Naive thymus-derived CD4-positive, alpha-beta T cell (primary cell): ENCODE results near the gene ENG. TPM values are rescaled to one million over a fixed set of nuclear protein-coding genes. Genes with fewer than 3 reads are reported as not detected.
A peak's percentile ranks its signal among the peaks of the same experiment; 100 is the strongest.

Source experiments
- ATAC-seq: fragments of 150-1000 bp; cut with Tn5 transposase; 2 replicates; pipeline ENCODE4 v1.10.0; 2021; ENCODE audit warnings: mild to moderate bottlenecking, moderate library complexity
- CTCF ChIA-PET: fragments of 350-600 bp; sonication (Branson Sonifier 250); formaldehyde crosslinking; loops from one replicate; lab custom pipeline; 2021; ENCODE audit warnings: antibody characterized with exemption; lab: Charles Lee
- POLR2A ChIA-PET: fragments of 350-600 bp; sonication (Branson Sonifier 250); formaldehyde crosslinking; loops from one replicate; lab custom pipeline; 2021; ENCODE audit warnings: antibody characterized with exemption, inconsistent platforms; lab: Charles Lee
- DNase-seq, 9 donors: peaks; one replicate each; pipeline versions ENCODE4 v3.0.0 to v3.0.0-alpha.2; 2020 to 2022; ENCODE audit warnings: mixed read lengths in 1 of 9
- H3K27ac ChIP-seq: one replicate; pipeline ENCODE4 v1.7.0; 2013; ENCODE audit warnings: mild to moderate bottlenecking, low read depth, low read length, moderate library complexity
- H3K27me3 ChIP-seq, 2 donors: one replicate each; pipeline ENCODE4 v1.7.0; 2013; ENCODE audit warnings: low read length in 2 of 2, mild to moderate bottlenecking in 2 of 2, moderate library complexity in 2 of 2; ENCODE audit not compliant: control insufficient read depth in 2 of 2, insufficient read depth in 2 of 2
- H3K36me3 ChIP-seq, 3 experiments: 1 replicate in 2 of 3; 2 replicates in 1 of 3; pipeline ENCODE4 v1.7.0; 2013; ENCODE audit warnings: low read length in 3 of 3, mild to moderate bottlenecking in 3 of 3, moderate library complexity in 1 of 3; ENCODE audit not compliant: insufficient read depth in 3 of 3, control insufficient read depth in 2 of 3
- H3K4me1 ChIP-seq, 2 donors: one replicate each; pipeline ENCODE4 v1.7.0; 2013; ENCODE audit warnings: low read length in 2 of 2, mild to moderate bottlenecking in 2 of 2, moderate library complexity in 1 of 2; ENCODE audit not compliant: control insufficient read depth in 2 of 2, insufficient read depth in 2 of 2
- H3K4me3 ChIP-seq: 2 replicates; pipeline ENCODE4 v1.7.0; 2013; ENCODE audit warnings: mild to moderate bottlenecking, low read length
- H3K9me3 ChIP-seq, 3 experiments: 1 replicate in 2 of 3; 2 replicates in 1 of 3; pipeline ENCODE4 v1.7.0; 2013; ENCODE audit warnings: low read length in 3 of 3; ENCODE audit not compliant: control insufficient read depth in 2 of 3
- H3K27ac Mint-ChIP-seq, 9 donors: one replicate each; pipeline ENCODE4 v1.8.0; 2020 to 2022; ENCODE audit warnings: mixed read lengths in 9 of 9, mild to moderate bottlenecking in 8 of 9, moderate library complexity in 5 of 9, inconsistent platforms in 2 of 9
- H3K27me3 Mint-ChIP-seq, 5 donors: one replicate each; pipeline ENCODE4 v1.8.0; 2021 to 2022; ENCODE audit warnings: mixed read lengths in 5 of 5, mild to moderate bottlenecking in 1 of 5
- H3K36me3 Mint-ChIP-seq, 5 donors: one replicate each; pipeline ENCODE4 v1.8.0; 2020 to 2022; ENCODE audit warnings: mixed read lengths in 5 of 5, mild to moderate bottlenecking in 3 of 5, inconsistent platforms in 1 of 5
- H3K4me1 Mint-ChIP-seq, 7 donors: one replicate each; pipeline ENCODE4 v1.8.0; 2020 to 2022; ENCODE audit warnings: mixed read lengths in 7 of 7, mild to moderate bottlenecking in 3 of 7, inconsistent platforms in 1 of 7
- H3K4me3 Mint-ChIP-seq, 10 donors: one replicate each; pipeline ENCODE4 v1.8.0; 2020 to 2022; ENCODE audit warnings: mild to moderate bottlenecking in 10 of 10, mixed read lengths in 10 of 10, moderate library complexity in 6 of 10, inconsistent platforms in 2 of 10
- H3K9me3 Mint-ChIP-seq, 11 donors: one replicate each; pipeline ENCODE4 v1.8.0; 2020 to 2022; ENCODE audit warnings: mixed read lengths in 11 of 11, mild to moderate bottlenecking in 4 of 11, inconsistent platforms in 1 of 11, moderate library complexity in 1 of 11
- intact Hi-C, 2 donors: fragments of 100-400 bp; cut with micrococcal nuclease; formaldehyde crosslinking; loops; one replicate each; pipeline ENCODE4 v1.15.1; 2023
- polyA plus RNA-seq, 2 donors: library from polyadenylated mRNA; unstranded; fragments of 300-500 nt; fragmentation: Illumina TruSeq; gene quantifications; one replicate each; pipeline ENCODE4 v1.2.3, GENCODE V29; 2021
- total RNA-seq, 6 experiments: library from RNA in 5 of 6; stranded (reverse) in 5 of 6; gene quantifications; 1 replicate in 5 of 6; 2 replicates in 1 of 6; pipeline ENCODE4 v1.2.3 and lab custom pipeline; 2021 to 2026

Gene ENG
- total and polyA plus RNA-seq, 7 experiments from 2014 or later, result 4.5 to 25.8 (median 11.2) TPM

GRCh38 chr9:127790094-127790855, 64.2 kb downstream of the ENG start:
- POLR2A ChIA-PET, result no interaction called here
- no peak overlapping the region for H3K4me3 Mint-ChIP-seq
- no peak for ATAC-seq
- H3K9me3 Mint-ChIP-seq, result no peaks in the 10 kb centered on the region
- CTCF ChIA-PET, result interaction anchor here (0.8 kb wide), 1 partner anchor 80 kb away, joined by 3 read pairs; no protein-coding TSS in a partner anchor
- no peak overlapping the region for H3K27ac ChIP-seq
- peaks cover 24 to 56% (median 35%) of the 10 kb centered on the region in 3 experiments for H3K36me3 ChIP-seq
- peaks cover 13 to 37% (median 28%) of the 10 kb centered on the region in 7 donors for H3K4me1 Mint-ChIP-seq
- peak overlapping the region in 5 of 9 donors; percentile 10 to 85 (median 50) for H3K27ac Mint-ChIP-seq
- H3K27me3 Mint-ChIP-seq, result no peaks in the 10 kb centered on the region
- intact Hi-C loops, result no loop called here
- peaks cover 0 to 30% (median 19%) of the 10 kb centered on the region in 5 donors for H3K36me3 Mint-ChIP-seq
- H3K9me3 ChIP-seq, result no peaks in the 10 kb centered on the region
- no peak for DNase-seq
- H3K4me3 ChIP-seq, result no peak overlapping the region
- H3K4me1 ChIP-seq, result peaks cover 17 to 18% of the 10 kb centered on the region in 2 donors
- H3K27me3 ChIP-seq, result no peaks in the 10 kb centered on the region

- Mint-ChIP-seq H3K27me3 (no peaks in the 10 kb centered on the region), H3K9me3 (no peaks in the 10 kb centered on the region), H3K27ac (peak overlapping the region in 5 of 9 donors; percentile 33 to 64 (median 41)), H3K4me1 (peaks cover 18 to 45% (median 35%) of the 10 kb centered on the region in 7 donors), H3K4me3 (peak overlapping the region in 1 of 10 donors; percentile 45), H3K36me3 (peaks cover 0 to 30% (median 19%) of the 10 kb centered on the region in 5 donors)
- H3K36me3 ChIP-seq, result peaks cover 24 to 56% (median 35%) of the 10 kb centered on the region in 3 experiments
- ATAC-seq, result no peak
- intact Hi-C loops, result loop anchor here (5.0 kb wide), 6 partner anchors 177 to 533 kb away; partner anchors contain the start of genes NAIF1 (in 2 of the 2), SLC25A25 (in 2 of the 2), COQ4 (in 1 of the 2) and LRSAM1 (in 1 of the 2)
- ChIA-PET POLR2A (interaction anchor here (0.5 to 0.9 kb wide), 2 partner anchors 10 to 125 kb away, joined by 3 read pairs; no protein-coding TSS in a partner anchor), CTCF (no interaction called here)
- H3K27ac ChIP-seq, result no peak overlapping the region
- H3K9me3 ChIP-seq, result no peaks in the 10 kb centered on the region
- no peak overlapping the region for H3K4me3 ChIP-seq
- H3K27me3 ChIP-seq, result no peaks in the 10 kb centered on the region
- peaks cover 23 to 26% of the 10 kb centered on the region in 2 donors for H3K4me1 ChIP-seq
- no peak for DNase-seq
Measured at GRCh38 chr9:127789179-127789578, 65.3 kb downstream of the ENG start.

GRCh38 chr9:127788337-127789011, 66.0 kb downstream of the ENG start:
- POLR2A ChIA-PET, result interaction anchor here (0.9 to 4.7 kb wide), 10 partner anchors 9 to 133 kb away, joined by 3 to 41 read pairs (median 4); partner anchors contain the start of genes FPGS, SH2D3C and ST6GALNAC4
- DNase-seq, result peak in 1 of 9 donors; percentile 65
- peak overlapping the region in 3 of 10 donors; percentile 12 to 89 (median 45) for H3K4me3 Mint-ChIP-seq
- Histone ChIP-seq H3K9me3 (no peaks in the 10 kb centered on the region), H3K36me3 (peaks cover 24 to 56% (median 35%) of the 10 kb centered on the region in 3 experiments), H3K27me3 (no peaks in the 10 kb centered on the region), H3K4me3 (no peak overlapping the region), H3K27ac (no peak overlapping the region), H3K4me1 (peaks cover 30 to 33% of the 10 kb centered on the region in 2 donors)
- no peak for ATAC-seq
- no peaks in the 10 kb centered on the region for H3K9me3 Mint-ChIP-seq
- peaks cover 0 to 30% (median 19%) of the 10 kb centered on the region in 5 donors for H3K36me3 Mint-ChIP-seq
- no peaks in the 10 kb centered on the region for H3K27me3 Mint-ChIP-seq
- intact Hi-C loops, result loop anchor here (5.0 kb wide), 6 partner anchors 176 to 534 kb away; partner anchors contain the start of genes NAIF1 (in 2 of the 2), SLC25A25 (in 2 of the 2), COQ4 (in 1 of the 2) and LRSAM1 (in 1 of the 2)
- CTCF ChIA-PET, result interaction anchor here (0.7 to 2.0 kb wide), 3 partner anchors 54 to 82 kb away, joined by 4 to 13 read pairs (median 6); partner anchors contain the start of gene TOR2A
- H3K4me1 Mint-ChIP-seq, result peaks cover 25 to 52% (median 42%) of the 10 kb centered on the region in 7 donors
- peak overlapping the region in 4 of 9 donors; percentile 33 to 65 (median 40) for H3K27ac Mint-ChIP-seq

- DNase-seq (peak in 2 of 9 donors; percentile 33 to 43), ATAC-seq (no peak)
- ChIA-PET POLR2A (interaction anchor here (0.7 to 4.7 kb wide), 10 partner anchors 8 to 136 kb away, joined by 3 to 41 read pairs (median 4); partner anchors contain the start of genes FPGS and SH2D3C), CTCF (interaction anchor here (0.8 to 2.0 kb wide), 6 partner anchors 14 to 127 kb away, joined by 3 to 13 read pairs (median 4); partner anchors contain the start of gene TOR2A)
- intact Hi-C loops, result loop anchor here (1.0 to 5.0 kb wide), 11 partner anchors 11 to 536 kb away; partner anchors contain the start of genes NAIF1 (in 2 of the 2), SLC25A25 (in 2 of the 2), COQ4 (in 1 of the 2) and FPGS (in 1 of the 2)
- Mint-ChIP-seq H3K36me3 (peaks cover 0 to 27% (median 19%) of the 10 kb centered on the region in 5 donors), H3K4me1 (peaks cover 34 to 63% (median 57%) of the 10 kb centered on the region in 7 donors), H3K9me3 (no peaks in the 10 kb centered on the region), H3K4me3 (peak overlapping the region; percentile 89 to 95 (median 92)), H3K27me3 (no peaks in the 10 kb centered on the region), H3K27ac (peak overlapping the region; percentile 77 to 94 (median 90))
- Histone ChIP-seq H3K27ac (peak overlapping the region; percentile 90), H3K4me3 (peak overlapping the region; percentile 80), H3K36me3 (peaks cover 24 to 55% (median 35%) of the 10 kb centered on the region in 3 experiments), H3K4me1 (peaks cover 44 to 48% of the 10 kb centered on the region in 2 donors), H3K9me3 (no peaks in the 10 kb centered on the region), H3K27me3 (no peaks in the 10 kb centered on the region)
Measured at GRCh38 chr9:127786773-127787104, 67.7 kb downstream of the ENG start.

- peaks cover 0 to 27% (median 19%) of the 10 kb centered on the region in 5 donors for H3K36me3 Mint-ChIP-seq
- H3K27me3 ChIP-seq, result no peaks in the 10 kb centered on the region
- peaks cover 34 to 69% (median 62%) of the 10 kb centered on the region in 7 donors for H3K4me1 Mint-ChIP-seq
- H3K36me3 ChIP-seq, result peaks cover 24 to 49% (median 35%) of the 10 kb centered on the region in 3 experiments
- no peaks in the 10 kb centered on the region for H3K27me3 Mint-ChIP-seq
- peaks cover 50 to 53% of the 10 kb centered on the region in 2 donors for H3K4me1 ChIP-seq
- ATAC-seq (peak; percentile 75), DNase-seq (peak; percentile 89 to 99 (median 95))
- H3K27ac ChIP-seq, result peak within 1 kb of the TSS; percentile 90
- intact Hi-C loops, result loop anchor here (1.0 to 5.0 kb wide), 21 partner anchors 10 to 536 kb away; partner anchors contain the start of genes FPGS (in 2 of the 2), NAIF1 (in 2 of the 2), SLC25A25 (in 2 of the 2) and TOR2A (in 2 of the 2)
- H3K9me3 Mint-ChIP-seq, result no peaks in the 10 kb centered on the region
- no peaks in the 10 kb centered on the region for H3K9me3 ChIP-seq
- H3K4me3 Mint-ChIP-seq, result peak within 1 kb of the TSS; percentile 89 to 95 (median 92)
- POLR2A ChIA-PET, result interaction anchor here (0.5 to 5.1 kb wide), 22 partner anchors 11 to 341 kb away, joined by 3 to 99 read pairs (median 5); partner anchors contain the start of genes ENG, PTRH1, ST6GALNAC4 and TOR2A
- CTCF ChIA-PET, result interaction anchor here (0.6 to 3.0 kb wide), 10 partner anchors 11 to 170 kb away, joined by 3 to 16 read pairs (median 6); partner anchors contain the start of gene TOR2A
- peak within 1 kb of the TSS; percentile 91 to 98 (median 96) for H3K27ac Mint-ChIP-seq
- peak within 1 kb of the TSS; percentile 80 for H3K4me3 ChIP-seq
Measured at GRCh38 chr9:127785933-127786772, 68.3 kb downstream of the ENG start, which contains the start of gene CDK9. CDK9 (plus strand) TSS chr9:127786034; CDS start chr9:127786149, 115 bp downstream.
